Right cardiac atrium (tissue), 5 donors: ENCODE measurements around the gene NBEA. TPM values are rescaled to one million over a fixed set of nuclear protein-coding genes. Genes with fewer than 3 reads are reported as not detected.
A peak's percentile ranks its signal among the peaks of the same experiment; 100 is the strongest.
"Not testable (repeated sequence)": the region's sequence is repeated elsewhere in the genome, so short reads cannot be mapped to it uniquely, and the experiment has no call there.

Experiments used
- ATAC-seq, 2 donors: fragments of 200-7000 bp; cut with Tn5 transposase; one replicate each; pipeline versions ENCODE4 v1.8.0 to v1.9.1; 2020; ENCODE audit warnings: moderate library complexity in 2 of 2, mild to moderate bottlenecking in 1 of 2
- DNase-seq, 3 donors: peaks; one replicate each; pipeline ENCODE4 v3.0.0-alpha.2; 2020
- H3K27ac ChIP-seq: one replicate; pipeline ENCODE4 v1.5.1; 2013; ENCODE audit warnings: mild to moderate bottlenecking, low read length, control low read depth, moderate library complexity
- H3K27me3 ChIP-seq: one replicate; pipeline ENCODE4 v1.6.1; 2013; ENCODE audit not compliant: control insufficient read depth, insufficient read depth
- H3K4me1 ChIP-seq: one replicate; pipeline ENCODE4 v1.6.1; 2013; ENCODE audit warnings: low read length; ENCODE audit not compliant: control insufficient read depth, insufficient read depth
- H3K4me3 ChIP-seq: one replicate; pipeline ENCODE4 v1.5.1; 2013; ENCODE audit warnings: low read length, control low read depth
- H3K9me3 ChIP-seq: one replicate; pipeline ENCODE4 v1.6.1; 2013; ENCODE audit warnings: low read length; ENCODE audit not compliant: control insufficient read depth
- WGBS: extraction: QIAGEN DNeasy Blood & Tissue Kit; methylation state at CpG from one replicate; pipeline ENCODE4 v1.1.7; 2013; 5-methylcytosine and 5-hydroxymethylcytosine counted together
- intact Hi-C, 4 donors: fragments of 100-400 bp; cut with DNase I; formaldehyde crosslinking; loops; one replicate each; pipeline versions ENCODE4 v1.11.0 to v1.14.0; 2022 to 2023
- polyA plus RNA-seq: library from polyadenylated mRNA; stranded (reverse); fragments of 200-250 nt; gene quantifications from one replicate; pipeline ENCODE4 v1.2.3, GENCODE V29; 2013
- total RNA-seq, 4 donors: library from RNA; stranded (reverse); fragmentation: NEBNext Ultra II Directional; extraction: Animal tissue kit (Norgen Biotek cat#: 25700); gene quantifications; one replicate each; pipeline ENCODE4 v1.2.1, GENCODE V29; 2021
- donor health status: healthy with polysubstance abuse.
- donor health status: DM: no; HTN: yes; CAD: no.
- donor health status: DM: no; HTN: no; CAD: no.
- donor health status: DM: no; HTN: yes; CAD: no; lungs with severe emphysema.
- donor health status: DM: yes; HTN: yes; CAD: no.

NBEA gene
- total and polyA plus RNA-seq, 5 donors = 8.1 to 20.7 (median 20.0) TPM

GRCh38 chr13:35675651-35676050 lies 733.6 kb downstream of the NBEA start:
- Histone ChIP-seq H3K9me3 (peaks cover 2% of the 10 kb centered on the region), H3K27ac (no peak overlapping the region), H3K4me1 (no peaks in the 10 kb centered on the region), H3K4me3 (no peak overlapping the region), H3K27me3 (no peaks in the 10 kb centered on the region)
- ATAC-seq (no peak), DNase-seq (no peak)
- intact Hi-C loops = no loop called here
- 91% methylated on average over 4 of the region's 4 CpGs for WGBS

GRCh38 chr13:35677863-35678262 lies 735.8 kb downstream of the NBEA start:
- H3K4me3 ChIP-seq, H3K9me3 ChIP-seq, H3K27me3 ChIP-seq, ATAC-seq, DNase-seq, intact Hi-C loops, H3K4me1 ChIP-seq, H3K27ac ChIP-seq: not testable (repeated sequence)
- WGBS = 74% methylated on average over 6 of the region's 6 CpGs

- H3K27me3 ChIP-seq = no peaks in the 10 kb centered on the region
- WGBS = 95% methylated on average over 6 of the region's 6 CpGs
- H3K27ac ChIP-seq = no peak overlapping the region
- no peak overlapping the region for H3K4me3 ChIP-seq
- intact Hi-C loops = no loop called here
- DNase-seq = no peak
- H3K4me1 ChIP-seq = no peaks in the 10 kb centered on the region
- ATAC-seq = no peak
- peaks cover 2% of the 10 kb centered on the region for H3K9me3 ChIP-seq
These were observed 739.6 kb downstream of the NBEA start for GRCh38 chr13:35681685-35682084.

- H3K4me3 ChIP-seq = no peak overlapping the region
- no peak for ATAC-seq
- no peak overlapping the region for H3K27ac ChIP-seq
- no peaks in the 10 kb centered on the region for H3K27me3 ChIP-seq
- 91% methylated on average over 5 of the region's 5 CpGs for WGBS
- H3K4me1 ChIP-seq = no peaks in the 10 kb centered on the region
- no peak for DNase-seq
- intact Hi-C loops = no loop called here
- no peaks in the 10 kb centered on the region for H3K9me3 ChIP-seq
These were observed 742.4 kb downstream of the NBEA start for GRCh38 chr13:35684432-35684831.

- H3K27ac ChIP-seq = no peak overlapping the region
- DNase-seq = no peak
- 76% methylated on average over 4 of the region's 4 CpGs for WGBS
These were observed 745.3 kb downstream of the NBEA start for GRCh38 chr13:35687336-35687735.

GRCh38 chr13:35690581-35691207 lies 748.6 kb downstream of the NBEA start:
- Histone ChIP-seq H3K4me1 (no peaks in the 10 kb centered on the region), H3K27me3 (no peaks in the 10 kb centered on the region), H3K9me3 (no peaks in the 10 kb centered on the region), H3K27ac (no peak overlapping the region), H3K4me3 (no peak overlapping the region)
- intact Hi-C loops = no loop called here
- peak; percentile 40 to 51 for ATAC-seq
- WGBS = 35% methylated on average over 8 of the region's 8 CpGs
- no peak for DNase-seq

More at GRCh38 chr13:35687336-35687735, 745.3 kb downstream of the NBEA start:
- no peaks in the 10 kb centered on the region for H3K9me3 ChIP-seq
- intact Hi-C loops = no loop called here
- no peak for ATAC-seq
- H3K4me1 ChIP-seq = no peaks in the 10 kb centered on the region
- no peak overlapping the region for H3K4me3 ChIP-seq
- no peaks in the 10 kb centered on the region for H3K27me3 ChIP-seq

- no peaks in the 10 kb centered on the region for H3K4me1 ChIP-seq
- H3K4me3 ChIP-seq = no peak overlapping the region
- intact Hi-C loops = no loop called here
- no peak for ATAC-seq
- no peak for DNase-seq
- no peak overlapping the region for H3K27ac ChIP-seq
- 81% methylated on average over 9 of the region's 9 CpGs for WGBS
- H3K9me3 ChIP-seq = no peaks in the 10 kb centered on the region
- H3K27me3 ChIP-seq = no peaks in the 10 kb centered on the region
These were observed 751.2 kb downstream of the NBEA start for GRCh38 chr13:35693134-35693784.

GRCh38 chr13:35694031-35694430 lies 752.0 kb downstream of the NBEA start:
- no peaks in the 10 kb centered on the region for H3K9me3 ChIP-seq
- intact Hi-C loops = no loop called here
- no peak overlapping the region for H3K4me3 ChIP-seq
- H3K4me1 ChIP-seq = no peaks in the 10 kb centered on the region
- ATAC-seq (no peak), DNase-seq (no peak)
- H3K27me3 ChIP-seq = no peaks in the 10 kb centered on the region
- 93% methylated on average over 13 of the region's 13 CpGs for WGBS
- H3K27ac ChIP-seq = no peak overlapping the region

GRCh38 chr13:35694549-35695447 lies 752.7 kb downstream of the NBEA start:
- Histone ChIP-seq H3K4me3 (no peak overlapping the region), H3K9me3 (no peaks in the 10 kb centered on the region), H3K4me1 (no peaks in the 10 kb centered on the region), H3K27ac (no peak overlapping the region), H3K27me3 (no peaks in the 10 kb centered on the region)
- DNase-seq (no peak), ATAC-seq (no peak)
- intact Hi-C loops = no loop called here
- WGBS = 87% methylated on average over 26 of the region's 26 CpGs

GRCh38 chr13:35695448-35695770 lies 753.3 kb downstream of the NBEA start:
- Histone ChIP-seq H3K4me3 (no peak overlapping the region), H3K4me1 (peaks cover 2% of the 10 kb centered on the region), H3K27me3 (no peaks in the 10 kb centered on the region), H3K9me3 (no peaks in the 10 kb centered on the region), H3K27ac (no peak overlapping the region)
- no peak for ATAC-seq
- WGBS = 89% methylated on average over 15 of the region's 15 CpGs
- intact Hi-C loops = no loop called here
- peak in 1 of 3 donors; percentile 45 for DNase-seq

GRCh38 chr13:35697186-35697730 lies 755.2 kb downstream of the NBEA start:
- 61% methylated on average over 7 of the region's 7 CpGs for WGBS
- Histone ChIP-seq H3K27ac (no peak overlapping the region), H3K4me3 (no peak overlapping the region), H3K9me3 (no peaks in the 10 kb centered on the region), H3K27me3 (no peaks in the 10 kb centered on the region), H3K4me1 (peaks cover 5% of the 10 kb centered on the region)
- ATAC-seq (no peak), DNase-seq (no peak)
- intact Hi-C loops = no loop called here
